Measurements from ENCODE around the gene YWHAG. TPM values are rescaled to one million over a fixed set of nuclear protein-coding genes. Genes with fewer than 3 reads are reported as not detected.

The YWHAG gene
- polyA plus RNA-seq, 1 of the 3 experiments (the other 2 are of a cell fraction), result 60.4 TPM

- Histone ChIP-seq H3K4me3 (ENCODE audit: low read depth in 2 of 2, low read length in 1 of 2) (no peak overlapping the region), H3K27me3 (ENCODE audit: insufficient read depth) (no peaks in the 10 kb centered on the region), H3K36me3 (replicated peaks in 1 of 2; ENCODE audit: control insufficient read depth in 1 of 2, insufficient read depth in 2 of 2, low read length in 1 of 2) (peaks cover 65 to 94% of the 10 kb centered on the region in 2 experiments), H3K9me2 (no peaks in the 10 kb centered on the region), H3K9me3 (no peaks in the 10 kb centered on the region), H3F3A (replicated peaks; ENCODE audit: insufficient read depth) (peaks cover 42% of the 10 kb centered on the region), H3K9ac (no peak overlapping the region), H4K20me1 (ENCODE audit: insufficient read depth) (peaks cover 99% of the 10 kb centered on the region), H3K4me1 (ENCODE audit: control insufficient read depth in 1 of 2, insufficient read depth in 2 of 2, low read depth in 1 of 2, low read length in 1 of 2) (0 out of 4 replicates have a peak, but pooled peaks cover 0 to 10% of the 10 kb centered on the region in 2 experiments), H3K79me2 (ENCODE audit: insufficient read depth) (peaks cover 100% of the 10 kb centered on the region), H3K4me2 (no peak overlapping the region), H2AFZ (ENCODE audit: low read depth) (no peak overlapping the region), H3K27ac (ENCODE audit: low read depth in 2 of 2, low read length in 1 of 2) (no peak overlapping the region)
- TF ChIP-seq RAD21 (IDR thresholded peaks at IDR 0.05; ENCODE audit: low read length), result no peak
- TF ChIP-seq IRF3 (IDR thresholded peaks at IDR 0.05; ENCODE audit: low read depth, low read length), result no peak
- TF ChIP-seq RXRA (IDR thresholded peaks at IDR 0.05; ENCODE audit: borderline replicate concordance, low read depth), result no peak
- TF ChIP-seq JUND (IDR thresholded peaks at IDR 0.05), result no peak
- no peak for TF ChIP-seq GABPA (IDR thresholded peaks at IDR 0.05; ENCODE audit: low read depth)
- TF ChIP-seq TEAD4 (IDR thresholded peaks at IDR 0.05; ENCODE audit: borderline replicate concordance, insufficient read depth), result no peak
- TF ChIP-seq RFX5 (IDR thresholded peaks at IDR 0.05; ENCODE audit: low read length), result no peak
- TF ChIP-seq POLR2AphosphoS5 (IDR thresholded peaks at IDR 0.05; ENCODE audit: low read depth, low read length), result no peak
- TF ChIP-seq GATA2 (CRISPR knock-in tag; IDR thresholded peaks at IDR 0.05), result no peak
- CTCF ChIA-PET, result interaction anchor here (0.9 kb wide), 1 partner anchor 168 kb away, joined by 3 read pairs; no protein-coding TSS in a partner anchor
- DNase-seq, result no peak
- POLR2A ChIA-PET, result no interaction called here
- 98% methylated on average over 6 of the region's 6 CpGs for WGBS (ENCODE audit: low lambda C conversion rate)
Observed at GRCh38 chr7:76346097-76346496, 12.7 kb downstream of the YWHAG start.

GRCh38 chr7:76343931-76344321, 14.9 kb downstream of the YWHAG start:
- Histone ChIP-seq H2AFZ (ENCODE audit: low read depth) (no peak overlapping the region), H3K9me3 (no peaks in the 10 kb centered on the region), H3K4me2 (no peak overlapping the region), H3K9me2 (no peaks in the 10 kb centered on the region), H3K27ac (ENCODE audit: low read depth in 2 of 2, low read length in 1 of 2) (no peak overlapping the region), H3K27me3 (ENCODE audit: insufficient read depth) (no peaks in the 10 kb centered on the region), H3K4me3 (ENCODE audit: low read depth in 2 of 2, low read length in 1 of 2) (no peak overlapping the region), H3K79me2 (ENCODE audit: insufficient read depth) (peaks cover 100% of the 10 kb centered on the region), H3K4me1 (ENCODE audit: control insufficient read depth in 1 of 2, insufficient read depth in 2 of 2, low read depth in 1 of 2, low read length in 1 of 2) (peaks cover 3 to 13% of the 10 kb centered on the region in 2 experiments; a peak in 3 of 4 replicates), H3K9ac (no peak overlapping the region), H4K20me1 (ENCODE audit: insufficient read depth) (peaks cover 99% of the 10 kb centered on the region), H3K36me3 (replicated peaks in 1 of 2; ENCODE audit: control insufficient read depth in 1 of 2, insufficient read depth in 2 of 2, low read length in 1 of 2) (peaks cover 58 to 89% of the 10 kb centered on the region in 2 experiments), H3F3A (replicated peaks; ENCODE audit: insufficient read depth) (peaks cover 54% of the 10 kb centered on the region)
- CTCF ChIA-PET, result interaction anchor here (0.9 to 1.4 kb wide), 3 partner anchors 10 to 12 kb away, joined by 3 read pairs; no protein-coding TSS in a partner anchor
- POLR2A ChIA-PET, result interaction anchor here (1.1 kb wide), 1 partner anchor 15 kb away, joined by 6 read pairs; the partner anchor contains the start of gene YWHAG
- TF ChIP-seq ELF1 (IDR thresholded peaks at IDR 0.05), result no peak
- no peak for TF ChIP-seq YY1 (IDR thresholded peaks at IDR 0.05; ENCODE audit: low read depth)
- TF ChIP-seq MAX (IDR thresholded peaks at IDR 0.05; ENCODE audit: low read depth), result no peak
- TF ChIP-seq TAF1 (IDR thresholded peaks at IDR 0.05; ENCODE audit: borderline replicate concordance, low read depth, low read length), result no peak
- TF ChIP-seq JUND (IDR thresholded peaks at IDR 0.05), result no peak
- TF ChIP-seq ZBTB33 (IDR thresholded peaks at IDR 0.05; ENCODE audit: borderline replicate concordance, low read depth), result no peak
- no peak for TF ChIP-seq MXI1 (IDR thresholded peaks at IDR 0.05; ENCODE audit: low read depth, low read length)
- TF ChIP-seq FOSL2 (IDR thresholded peaks at IDR 0.05; ENCODE audit: borderline replicate concordance, low read depth), result no peak
- no peak for TF ChIP-seq GATA2 (CRISPR knock-in tag; IDR thresholded peaks at IDR 0.05)
- no peak for TF ChIP-seq SIN3A (IDR thresholded peaks at IDR 0.05; ENCODE audit: borderline replicate concordance, low read depth, low read length)
- no peak for TF ChIP-seq RFX5 (IDR thresholded peaks at IDR 0.05; ENCODE audit: low read length)
- TF ChIP-seq CHD2 (IDR thresholded peaks at IDR 0.05; ENCODE audit: low read length, partially characterized antibody), result no peak
- no peak for TF ChIP-seq TCF12 (IDR thresholded peaks at IDR 0.05)
- TF ChIP-seq NRF1 (IDR thresholded peaks at IDR 0.05; ENCODE audit: low read depth, low read length), result no peak
- no peak for TF ChIP-seq MEF2A (IDR thresholded peaks at IDR 0.05; ENCODE audit: borderline replicate concordance, low read depth)
- TF ChIP-seq RXRA (IDR thresholded peaks at IDR 0.05; ENCODE audit: borderline replicate concordance, low read depth), result no peak
- TF ChIP-seq USF2 (IDR thresholded peaks at IDR 0.05; ENCODE audit: borderline replicate concordance, low read depth, low read length), result no peak
- no peak for TF ChIP-seq RCOR1 (IDR thresholded peaks at IDR 0.05; ENCODE audit: low read length)
- WGBS (ENCODE audit: low lambda C conversion rate), result 96% methylated on average over 6 of the region's 6 CpGs
- DNase-seq, result no peak

Data from SK-N-SH (cell line).